Chondrocyte (in vitro differentiated cells): ENCODE measurements around the gene EPM2A. TPM values are rescaled to one million over a fixed set of nuclear protein-coding genes. Genes with fewer than 3 reads are reported as not detected.

Experiments used
- DNase-seq: peaks from one replicate; pipeline ENCODE4 v3.0.0; 2021; ENCODE audit warnings: mixed read lengths, low spot score
- H3K27ac Mint-ChIP-seq: one replicate; pipeline ENCODE4 v1.8.0; 2021; ENCODE audit warnings: mild to moderate bottlenecking, moderate library complexity, mixed read lengths; ENCODE audit not compliant: unreplicated experiment
- H3K27me3 Mint-ChIP-seq: 2 replicates; pipeline ENCODE4 v1.8.0; 2021; ENCODE audit warnings: low read depth, mixed read lengths
- H3K36me3 Mint-ChIP-seq: 2 replicates; pipeline ENCODE4 v1.8.0; 2021; ENCODE audit warnings: low read depth, mixed read lengths
- H3K4me1 Mint-ChIP-seq: 2 replicates; pipeline ENCODE4 v1.8.0; 2021; ENCODE audit warnings: low read depth, mild to moderate bottlenecking, mixed read lengths
- H3K4me3 Mint-ChIP-seq: one replicate; pipeline ENCODE4 v1.8.0; 2021; ENCODE audit warnings: mild to moderate bottlenecking, moderate library complexity, mixed read lengths; ENCODE audit not compliant: unreplicated experiment
- H3K9me3 Mint-ChIP-seq: 2 replicates; pipeline ENCODE4 v1.8.0; 2021; ENCODE audit warnings: low read depth, mixed read lengths
- long read RNA-seq: library from polyadenylated mRNA; stranded (forward); transcript quantifications from one replicate; pipeline ENCODE4 v2.0.0, GENCODE V29; 2021
- total RNA-seq: library from RNA; stranded (reverse); gene quantifications from 3 replicates; pipeline ENCODE4 v1.2.1, GENCODE V29; 2021
- TF ChIP-seq, protein P1 (sequence below): fragments of 200-600 bp; sonication (generic); IDR thresholded peaks from 2 replicates; pipeline ENCODE4 v1.5.0; 2021; ENCODE audit warnings: antibody characterized with exemption, mild to moderate bottlenecking, moderate library complexity

EPM2A gene
- total RNA-seq = 6.8 to 12.2 TPM (median 7.8 TPM) in 3 replicates
- long read RNA-seq, full-length matches to known transcripts = 14 of 17 reads
- long read RNA-seq, partial matches to known transcripts = 0 of 17 reads
- long read RNA-seq, other reads (novel, unspliced or antisense) = 3 of 17 reads

GRCh38 chr6:145735356-145736165 lies at the start of gene EPM2A:
EPM2A (minus strand) TSS chr6:145735520; CDS start chr6:145735498, 22 bp downstream.
- peaks cover 31% of the 10 kb centered on the region for H3K4me1 Mint-ChIP-seq
- TF ChIP-seq, protein P1, sequence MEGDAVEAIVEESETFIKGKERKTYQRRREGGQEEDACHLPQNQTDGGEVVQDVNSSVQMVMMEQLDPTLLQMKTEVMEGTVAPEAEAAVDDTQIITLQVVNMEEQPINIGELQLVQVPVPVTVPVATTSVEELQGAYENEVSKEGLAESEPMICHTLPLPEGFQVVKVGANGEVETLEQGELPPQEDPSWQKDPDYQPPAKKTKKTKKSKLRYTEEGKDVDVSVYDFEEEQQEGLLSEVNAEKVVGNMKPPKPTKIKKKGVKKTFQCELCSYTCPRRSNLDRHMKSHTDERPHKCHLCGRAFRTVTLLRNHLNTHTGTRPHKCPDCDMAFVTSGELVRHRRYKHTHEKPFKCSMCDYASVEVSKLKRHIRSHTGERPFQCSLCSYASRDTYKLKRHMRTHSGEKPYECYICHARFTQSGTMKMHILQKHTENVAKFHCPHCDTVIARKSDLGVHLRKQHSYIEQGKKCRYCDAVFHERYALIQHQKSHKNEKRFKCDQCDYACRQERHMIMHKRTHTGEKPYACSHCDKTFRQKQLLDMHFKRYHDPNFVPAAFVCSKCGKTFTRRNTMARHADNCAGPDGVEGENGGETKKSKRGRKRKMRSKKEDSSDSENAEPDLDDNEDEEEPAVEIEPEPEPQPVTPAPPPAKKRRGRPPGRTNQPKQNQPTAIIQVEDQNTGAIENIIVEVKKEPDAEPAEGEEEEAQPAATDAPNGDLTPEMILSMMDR = no peak
- no peaks in the 10 kb centered on the region for H3K27me3 Mint-ChIP-seq
- peak; percentile 97 for DNase-seq
- peaks cover 9% of the 10 kb centered on the region for H3K9me3 Mint-ChIP-seq
- peaks cover 2% of the 10 kb centered on the region for H3K36me3 Mint-ChIP-seq
- peak within 1 kb of the TSS; percentile 96 for H3K4me3 Mint-ChIP-seq
- peak within 1 kb of the TSS; percentile 100 for H3K27ac Mint-ChIP-seq

- Mint-ChIP-seq H3K4me3 (no peak overlapping the region), H3K9me3 (peaks cover 24% of the 10 kb centered on the region), H3K36me3 (peaks cover 24% of the 10 kb centered on the region), H3K27ac (no peak overlapping the region), H3K4me1 (no peaks in the 10 kb centered on the region), H3K27me3 (no peaks in the 10 kb centered on the region)
- TF ChIP-seq, protein P1 = no peak
- DNase-seq = no peak
These were observed 49.4 kb upstream of the EPM2A start for GRCh38 chr6:145784683-145785082.

- Mint-ChIP-seq H3K9me3 (peaks cover 20% of the 10 kb centered on the region), H3K4me3 (no peak overlapping the region)
These were observed 48.5 kb upstream of the EPM2A start for GRCh38 chr6:145783796-145784195.

GRCh38 chr6:145772846-145773245 lies 37.5 kb upstream of the EPM2A start:
- Mint-ChIP-seq H3K4me3 (no peak overlapping the region), H3K9me3 (peaks cover 32% of the 10 kb centered on the region)

More at GRCh38 chr6:145783796-145784195, 48.5 kb upstream of the EPM2A start:
- Mint-ChIP-seq H3K4me1 (no peaks in the 10 kb centered on the region), H3K27me3 (no peaks in the 10 kb centered on the region), H3K27ac (no peak overlapping the region), H3K36me3 (peaks cover 22% of the 10 kb centered on the region)
- no peak for DNase-seq
- TF ChIP-seq, protein P1 = no peak

DNA sequence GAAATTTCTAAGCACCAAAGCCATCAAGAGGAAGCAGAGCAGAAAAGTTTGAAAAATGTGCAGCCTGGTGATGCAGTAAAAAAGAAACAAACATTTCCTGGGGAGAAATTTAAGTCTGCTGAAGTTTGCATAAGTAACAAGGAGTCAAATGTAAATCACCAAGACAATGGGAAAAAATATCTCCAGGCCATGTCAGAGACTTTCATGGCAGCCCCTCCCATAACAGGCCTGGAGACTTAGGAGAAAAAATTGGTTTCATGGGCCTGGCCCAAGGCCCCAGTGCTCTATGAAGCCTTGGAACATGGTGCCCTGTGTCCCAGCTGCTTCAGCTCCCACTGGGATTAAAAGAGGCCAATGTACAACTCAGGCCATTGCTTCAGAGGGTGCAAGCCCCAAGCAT lies 30.1 kb upstream of the EPM2A start:
- H3K27me3 Mint-ChIP-seq = no peaks in the 10 kb centered on the region
- no peak overlapping the region for H3K4me3 Mint-ChIP-seq
- H3K27ac Mint-ChIP-seq = no peak overlapping the region
- TF ChIP-seq, protein P1 = no peak
- H3K9me3 Mint-ChIP-seq = peaks cover 3% of the 10 kb centered on the region
- no peaks in the 10 kb centered on the region for H3K36me3 Mint-ChIP-seq
- DNase-seq = no peak
- H3K4me1 Mint-ChIP-seq = no peaks in the 10 kb centered on the region

More at GRCh38 chr6:145772846-145773245, 37.5 kb upstream of the EPM2A start:
- TF ChIP-seq, protein P1 = no peak
- no peak for DNase-seq
- no peak overlapping the region for H3K27ac Mint-ChIP-seq
- H3K4me1 Mint-ChIP-seq = no peaks in the 10 kb centered on the region
- H3K27me3 Mint-ChIP-seq = no peaks in the 10 kb centered on the region
- peaks cover 8% of the 10 kb centered on the region for H3K36me3 Mint-ChIP-seq
